Inferior parietal cortex (tissue), 1 donor: ENCODE measurements around the gene PSD2.

Experiments
- DNase-seq: peaks from one replicate; pipeline ENCODE4 v3.0.0-alpha.2; 2016; ENCODE audit errors: extremely low spot score

PSD2 gene

DNA sequence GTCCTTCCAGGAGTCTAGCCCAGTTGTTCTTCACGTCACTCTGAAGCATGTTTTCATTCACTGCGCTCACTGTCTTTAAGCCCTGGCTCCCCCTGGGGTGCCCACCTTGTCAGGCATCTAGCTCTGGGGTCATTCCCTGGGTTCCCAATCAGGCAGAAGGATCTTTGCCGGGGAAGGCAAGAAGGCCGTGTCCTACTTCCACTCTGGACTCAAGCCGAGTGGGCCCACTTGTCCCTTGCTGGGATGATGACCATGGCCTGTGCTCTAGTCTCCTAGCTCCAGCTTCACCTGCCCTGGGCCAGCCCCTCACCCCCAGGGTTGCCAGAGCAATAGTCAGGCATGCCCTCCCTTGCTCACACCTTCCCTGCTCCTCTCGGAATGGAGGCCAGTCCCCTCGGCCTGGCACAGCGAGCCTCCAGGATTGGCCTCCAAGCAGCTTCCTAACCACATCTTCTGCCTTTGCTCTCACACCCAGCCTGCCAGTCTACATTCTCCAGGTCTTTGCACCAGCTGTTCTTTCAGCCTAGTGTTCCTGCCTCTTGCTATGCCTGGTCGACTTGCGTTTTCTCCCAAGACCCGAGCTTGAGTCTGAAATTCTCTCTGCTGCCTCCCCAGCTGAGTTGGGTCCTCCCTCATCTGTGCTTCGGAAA lies 32.2 kb upstream of the PSD2 start:
- DNase-seq, result no peak

DNA sequence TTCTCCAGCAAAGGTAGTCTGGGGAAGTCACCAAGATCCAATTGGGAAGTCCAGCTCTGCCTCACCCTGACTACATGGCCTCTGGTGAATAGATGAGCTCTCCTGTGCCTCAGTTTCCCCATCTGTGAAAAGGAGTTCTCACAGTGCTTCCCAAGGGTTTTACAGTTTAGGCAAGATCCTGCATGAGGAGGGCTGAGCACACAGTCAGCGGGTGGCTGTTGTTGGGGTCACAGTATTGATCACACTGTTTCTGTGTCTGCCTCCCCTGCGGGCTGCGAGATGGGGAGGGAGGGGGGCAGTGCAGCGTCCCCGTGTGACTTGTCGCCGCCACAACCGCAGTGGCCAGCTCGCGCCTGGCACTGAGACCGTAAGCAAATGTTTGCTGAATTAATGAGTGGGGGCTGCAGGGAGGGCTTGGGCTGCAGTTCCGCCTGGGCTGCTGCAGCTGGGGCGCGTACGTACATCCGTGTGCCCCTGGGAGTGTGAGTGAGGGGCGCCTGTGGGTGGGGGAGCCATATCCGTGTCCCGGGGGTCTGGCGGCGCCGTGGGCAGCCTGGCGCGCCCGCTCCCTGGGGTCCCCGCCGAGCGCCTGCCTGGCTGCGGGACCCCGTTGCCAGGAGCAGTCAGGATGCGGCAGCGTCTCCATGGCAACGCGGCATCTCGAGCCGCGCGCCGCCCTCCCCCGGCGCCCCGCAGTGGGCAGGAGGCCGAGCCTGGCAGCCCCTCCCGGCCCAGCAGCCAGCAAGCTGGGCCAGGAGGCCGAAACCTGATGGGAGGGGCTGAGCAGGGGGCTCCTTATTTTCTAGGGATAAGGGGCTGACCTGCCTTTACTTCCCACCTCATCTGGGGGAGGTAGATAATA lies 31.4 kb upstream of the PSD2 start:
- DNase-seq, result peak; percentile 66

DNA sequence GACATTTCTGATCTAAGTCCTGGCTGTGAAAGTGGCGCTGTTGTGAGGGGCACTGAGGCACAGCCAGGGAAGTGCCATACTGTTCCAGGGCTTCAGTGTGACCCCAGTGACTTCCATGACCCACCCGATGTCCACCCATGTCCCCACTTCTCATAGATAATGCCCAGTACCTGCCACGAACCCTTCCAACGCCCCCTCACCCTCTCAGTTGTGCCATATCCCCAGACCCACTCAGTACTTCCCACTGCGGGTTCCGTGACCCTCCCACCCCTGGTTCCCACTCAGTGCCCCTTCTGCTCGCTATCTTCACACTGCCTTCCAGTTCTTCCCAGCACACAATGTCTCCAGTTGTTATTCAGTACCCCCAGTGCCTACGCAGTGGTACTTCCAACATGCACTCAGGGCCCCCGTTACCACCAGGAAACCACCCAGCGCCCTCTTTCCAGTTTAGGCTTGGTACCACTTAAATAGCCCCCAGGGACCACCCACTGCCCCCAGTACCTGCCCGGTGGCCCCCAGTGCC lies 30.7 kb upstream of the PSD2 start:
- DNase-seq, result no peak

DNA sequence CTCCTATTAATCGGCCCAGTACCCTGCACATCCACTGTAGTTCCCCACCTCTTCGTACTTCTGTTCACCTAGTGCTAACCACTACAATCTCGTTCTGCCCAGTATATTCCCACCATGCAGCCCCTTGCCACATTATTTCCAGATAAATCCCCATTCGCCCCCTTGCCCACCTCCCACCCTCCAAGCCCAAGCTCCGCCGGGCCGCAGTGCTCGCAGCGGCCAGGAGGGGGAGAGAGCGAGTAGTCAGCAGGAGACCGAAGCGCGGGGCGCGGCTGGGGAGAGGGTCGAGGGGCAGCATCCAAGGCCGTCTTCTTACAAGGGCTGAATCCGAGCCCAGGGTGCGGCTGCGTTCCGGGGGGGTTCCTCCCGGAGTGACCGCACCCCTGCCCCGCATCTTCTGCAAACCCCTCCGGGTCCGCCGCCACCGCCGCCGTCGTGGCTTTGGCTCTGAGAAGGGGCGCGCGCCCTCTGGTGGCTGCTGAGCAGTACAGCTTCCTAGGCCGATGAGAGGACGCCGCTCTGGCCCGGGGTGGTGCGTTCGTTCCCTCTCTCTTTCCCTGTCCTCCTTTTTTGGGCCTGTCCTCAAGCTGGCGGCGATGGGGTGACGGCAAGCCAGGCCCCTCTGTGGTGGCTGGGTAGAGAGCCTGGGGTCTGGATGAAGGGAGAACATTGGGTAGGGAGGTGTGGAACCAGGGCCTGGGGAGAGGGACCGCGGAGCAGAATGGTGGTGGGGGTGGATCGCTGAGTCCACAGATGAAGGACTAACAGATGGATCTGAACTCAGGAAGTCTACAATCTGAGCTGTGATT lies 30.0 kb upstream of the PSD2 start:
- DNase-seq, result peak; percentile 84

DNA sequence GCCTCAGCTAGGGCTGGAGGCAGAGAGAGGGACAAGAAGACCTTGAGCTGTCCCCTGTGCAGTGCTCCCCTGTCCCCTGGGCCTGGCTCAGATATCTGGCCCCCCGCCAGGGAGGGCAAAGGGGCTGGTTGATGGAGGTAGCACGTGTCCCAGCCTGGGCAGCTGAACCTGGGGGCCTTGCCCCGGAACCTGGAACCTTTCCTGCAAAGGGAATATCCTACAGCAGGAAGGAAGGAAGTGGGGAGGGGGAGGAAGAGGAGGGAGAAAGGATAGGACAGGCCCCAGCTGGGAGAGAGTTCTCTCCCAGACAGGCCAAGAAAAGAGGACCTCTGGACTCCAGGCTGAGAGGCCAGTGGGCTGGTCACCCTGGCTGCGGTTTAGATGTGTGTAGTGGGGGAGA lies 27.6 kb upstream of the PSD2 start:
- no peak for DNase-seq

DNA sequence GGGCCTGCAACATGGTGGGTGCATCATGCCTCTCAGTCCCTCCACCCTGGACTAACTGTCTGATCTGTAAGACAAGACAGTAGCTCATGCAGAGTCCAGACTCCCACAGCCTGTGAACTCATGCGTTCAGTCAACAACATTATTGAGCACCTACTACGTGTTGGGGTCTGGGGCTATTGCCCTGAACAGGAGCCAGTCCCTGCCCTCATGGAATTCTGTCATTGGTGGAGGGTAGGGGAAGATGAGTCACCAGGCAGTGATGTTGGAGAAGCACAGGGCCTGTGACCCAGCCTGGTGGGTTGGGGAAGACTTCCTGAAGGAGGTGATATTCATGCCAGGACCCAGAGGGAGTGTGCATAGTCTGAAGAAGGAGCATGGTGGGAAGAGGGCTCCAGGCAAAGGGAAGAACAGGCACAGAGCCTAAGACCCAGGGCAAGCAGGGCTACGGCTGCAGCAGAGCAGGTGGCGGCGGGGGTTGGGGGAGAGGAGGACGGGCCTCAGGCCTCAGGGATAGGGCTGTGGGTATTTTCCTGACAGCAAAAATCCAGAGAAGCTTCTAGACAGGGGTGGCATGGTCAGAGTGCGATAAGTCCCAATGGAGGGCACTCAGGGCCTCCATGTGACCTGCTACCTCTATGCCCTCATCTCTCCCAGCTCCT lies 26.7 kb upstream of the PSD2 start:
- DNase-seq, result no peak

DNA sequence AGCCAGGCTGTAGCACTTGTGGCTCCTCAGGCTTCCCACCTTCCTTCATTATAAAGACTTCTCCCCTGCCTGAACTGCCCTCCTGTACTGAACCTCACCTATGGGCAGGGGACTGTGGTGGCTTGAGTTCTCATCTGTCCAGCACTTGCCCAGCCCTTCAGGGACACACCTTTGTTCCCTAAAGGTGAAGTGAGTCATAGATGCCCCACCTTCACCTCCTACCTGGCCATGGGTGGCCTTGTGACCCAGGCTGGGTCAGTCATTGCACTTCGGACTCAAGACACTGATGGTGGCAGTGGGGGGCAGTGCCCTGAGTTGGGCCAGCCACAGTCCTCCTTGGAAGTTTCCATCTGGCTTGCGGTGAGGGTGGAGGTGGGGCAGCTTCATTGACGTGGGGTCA lies 26.1 kb upstream of the PSD2 start:
- no peak for DNase-seq

DNA sequence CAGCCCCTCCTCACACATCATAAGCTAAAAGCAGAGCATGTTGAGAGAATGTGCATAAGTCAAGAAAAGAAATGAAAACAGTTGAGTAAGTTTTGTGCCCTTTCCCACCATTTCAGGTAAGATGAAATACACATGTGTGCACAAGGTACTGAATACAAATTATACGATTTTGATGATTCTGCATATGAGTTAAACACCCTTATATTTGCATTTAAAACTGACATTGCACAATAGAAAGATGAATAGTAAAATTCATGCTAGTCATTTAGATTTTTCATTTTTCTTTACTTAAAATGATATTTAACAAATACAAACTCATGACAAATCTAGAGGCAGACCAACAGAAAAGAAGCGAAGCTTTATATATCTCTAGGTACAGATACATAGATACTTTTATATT lies 24.9 kb upstream of the PSD2 start:
- DNase-seq, result no peak

DNA sequence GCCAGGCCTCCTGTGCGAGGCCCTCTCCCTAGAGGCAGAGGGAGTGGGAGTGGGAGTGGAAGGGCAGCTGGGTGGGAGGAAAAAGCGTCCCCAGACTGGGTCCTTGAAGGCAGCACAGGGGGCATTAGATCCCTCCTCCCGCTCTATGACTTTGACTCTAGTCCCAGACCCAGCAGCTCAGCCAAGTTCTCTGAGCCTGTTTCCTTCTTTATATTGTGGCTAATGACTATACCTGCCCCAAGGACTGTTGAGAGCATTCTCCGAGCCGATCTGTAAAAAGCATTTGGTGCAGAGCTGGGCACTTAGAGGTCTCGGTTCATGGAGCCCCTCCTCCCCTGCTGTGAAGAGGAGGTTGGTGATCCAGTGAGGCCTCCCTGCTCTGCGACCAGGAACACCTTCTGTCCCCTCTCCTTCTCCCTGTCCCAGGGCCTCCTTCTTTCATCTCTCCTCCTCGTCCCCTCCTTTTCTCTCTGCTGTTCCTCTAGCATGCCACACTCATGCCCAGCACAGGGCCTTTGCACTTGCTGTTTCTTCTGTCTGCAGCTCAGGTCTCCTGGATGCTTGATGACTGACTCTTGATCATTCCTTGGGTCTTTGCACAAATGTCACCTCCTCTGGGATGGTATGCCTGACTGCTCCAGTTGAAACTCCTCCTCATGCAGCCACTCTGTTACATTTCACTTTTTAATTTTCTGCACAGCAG lies 23.4 kb upstream of the PSD2 start:
- DNase-seq, result no peak

DNA sequence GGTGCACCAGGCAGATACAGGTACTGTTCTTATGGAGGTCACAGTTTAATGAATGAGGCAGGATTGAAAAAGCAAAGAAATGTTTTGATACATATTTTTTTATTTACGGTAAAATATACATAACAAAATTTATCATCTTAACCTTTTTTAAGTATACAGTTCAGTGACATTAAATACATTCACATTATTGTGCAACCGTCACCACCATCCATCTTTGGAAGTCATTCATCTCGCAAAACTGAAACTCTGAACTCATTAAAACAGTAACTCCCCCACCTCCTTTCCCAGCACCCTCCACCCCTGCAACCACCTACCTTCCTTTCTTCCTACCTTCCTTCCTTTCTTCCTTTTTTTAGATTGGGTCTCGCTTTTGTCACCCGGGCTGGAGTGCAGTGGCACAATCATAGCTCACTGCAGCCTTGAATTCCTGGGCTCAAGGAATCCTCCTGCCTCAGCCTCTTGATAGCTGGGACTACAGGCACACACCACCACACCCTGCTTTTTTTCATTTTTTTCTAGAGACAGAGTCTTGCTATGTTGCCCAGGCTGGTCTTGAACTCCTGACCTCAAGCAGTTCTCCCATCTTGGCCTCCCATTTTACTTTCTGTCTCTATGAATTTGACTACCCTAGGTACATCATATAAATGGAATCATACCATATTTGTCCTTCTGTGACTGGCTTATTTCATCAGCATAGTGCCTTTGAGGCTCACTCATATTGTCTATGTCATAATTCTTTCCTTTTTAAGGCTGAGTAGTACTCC lies 22.5 kb upstream of the PSD2 start:
- no peak for DNase-seq

DNA sequence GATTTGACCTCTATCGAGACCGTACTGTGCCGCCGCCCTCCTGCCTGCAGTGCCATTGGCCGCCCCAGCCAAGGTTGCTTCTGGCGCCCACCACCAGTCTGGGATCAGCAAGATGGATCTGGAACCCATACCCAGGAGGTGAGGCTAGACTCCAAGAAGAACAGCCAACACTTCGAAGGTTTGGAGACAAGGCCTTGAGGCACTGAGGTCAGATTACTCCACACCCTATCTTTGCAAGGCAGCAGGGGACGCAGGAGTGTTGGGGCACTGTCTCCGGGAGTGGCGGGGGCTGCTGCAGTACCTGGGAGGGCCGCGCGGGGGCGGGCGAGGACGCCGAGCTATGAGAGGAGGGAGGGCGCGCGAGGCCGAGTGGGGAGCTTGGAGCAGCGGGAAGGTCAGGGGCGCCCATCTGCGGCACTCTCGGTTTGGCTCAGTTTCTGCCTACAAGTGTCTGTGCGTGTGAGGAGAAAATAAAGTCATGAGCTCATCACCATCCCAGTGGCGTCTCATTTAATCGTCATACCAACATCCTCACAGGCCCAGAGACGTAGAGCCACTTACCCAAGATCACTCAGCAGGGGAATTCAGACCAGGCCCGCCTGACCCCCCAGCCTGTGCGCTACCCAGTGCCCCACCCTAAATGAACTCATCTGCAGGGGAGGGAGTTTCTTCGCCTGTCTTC lies 20.5 kb upstream of the PSD2 start:
- DNase-seq, result peak; percentile 74

DNA sequence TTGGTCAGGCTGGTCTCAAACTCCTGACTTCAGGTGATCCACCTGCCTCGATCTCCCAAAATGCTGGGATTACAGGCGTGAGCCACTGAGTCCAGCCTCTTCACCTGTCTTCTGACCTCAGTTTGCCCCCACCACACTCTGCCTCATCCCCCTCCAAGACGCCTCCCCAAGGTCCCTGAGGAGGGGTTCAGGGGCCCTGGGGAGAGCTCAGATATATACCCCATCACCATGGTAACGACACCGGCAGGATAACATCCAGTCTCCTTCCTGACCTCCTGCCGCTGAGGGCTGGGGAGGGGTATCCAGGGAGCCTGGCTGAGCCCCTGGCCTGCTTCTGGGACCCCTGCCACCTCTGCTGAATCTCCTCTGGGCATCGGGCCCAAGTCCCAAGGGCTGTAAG lies 19.7 kb upstream of the PSD2 start:
- DNase-seq, result no peak

DNA sequence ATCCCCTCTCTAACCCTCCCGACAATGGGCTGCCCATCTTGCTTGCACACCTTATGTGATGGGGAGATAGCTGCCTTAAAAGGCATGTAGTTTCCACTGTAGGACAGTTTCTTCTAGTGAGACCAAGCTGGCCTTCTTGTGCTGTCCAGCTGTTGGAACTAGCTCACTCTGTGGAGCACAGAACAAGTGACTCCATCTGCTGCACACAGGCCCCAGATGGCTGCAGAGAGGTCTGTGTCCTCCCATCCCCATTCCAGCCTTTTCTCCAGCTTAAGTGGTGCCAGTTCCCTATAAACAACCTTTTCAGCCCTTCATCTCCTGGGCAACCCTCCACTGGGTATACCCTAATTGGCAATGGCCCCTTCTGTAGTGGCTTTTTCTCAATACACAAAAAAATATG lies 18.7 kb upstream of the PSD2 start:
- DNase-seq, result no peak

DNA sequence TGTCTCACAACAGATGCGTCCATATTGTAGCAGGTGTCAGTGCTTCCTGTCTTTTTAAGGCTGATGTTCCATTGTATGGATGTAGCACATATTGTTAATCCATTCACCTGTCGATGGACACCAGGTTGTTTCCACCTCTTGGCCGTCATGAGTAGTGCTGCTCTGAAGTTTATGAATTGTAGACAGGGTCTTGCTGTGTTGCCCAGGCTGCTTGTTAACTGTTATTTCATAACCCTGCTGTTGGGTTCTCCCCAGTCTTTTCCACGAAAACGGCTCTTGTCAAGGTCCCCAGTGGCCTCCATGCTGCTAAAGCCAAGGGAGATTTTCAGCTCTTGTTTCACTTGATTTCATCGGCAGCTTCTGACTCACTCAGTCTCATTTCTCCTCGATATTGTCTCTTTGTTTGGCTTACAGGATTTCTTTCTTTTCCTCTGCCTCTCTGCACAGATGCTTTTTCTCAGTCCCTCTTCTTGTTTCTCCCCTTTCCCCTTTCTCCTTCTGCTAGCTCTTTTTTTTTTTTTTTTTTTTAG lies 12.1 kb upstream of the PSD2 start:
- no peak for DNase-seq

DNA sequence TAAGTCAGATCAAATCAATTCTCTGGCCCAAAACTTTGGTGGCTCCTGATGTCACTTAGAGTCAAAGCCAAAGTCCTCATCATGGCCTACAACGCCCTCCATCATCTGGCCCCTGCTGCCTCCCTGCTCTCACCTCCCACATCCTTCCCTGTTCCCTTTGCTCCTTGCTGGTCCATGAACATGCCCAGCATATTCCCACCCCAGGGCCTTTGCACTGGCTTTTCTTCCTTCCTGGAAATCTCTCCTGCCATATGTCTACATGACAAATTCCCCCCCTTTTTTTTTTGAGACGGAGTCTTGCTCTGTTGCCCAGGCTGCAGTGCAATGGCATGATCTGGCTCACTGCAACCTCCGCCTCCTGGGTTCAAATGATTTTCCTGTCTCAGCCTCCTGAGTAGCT lies 11.1 kb upstream of the PSD2 start:
- no peak for DNase-seq

DNA sequence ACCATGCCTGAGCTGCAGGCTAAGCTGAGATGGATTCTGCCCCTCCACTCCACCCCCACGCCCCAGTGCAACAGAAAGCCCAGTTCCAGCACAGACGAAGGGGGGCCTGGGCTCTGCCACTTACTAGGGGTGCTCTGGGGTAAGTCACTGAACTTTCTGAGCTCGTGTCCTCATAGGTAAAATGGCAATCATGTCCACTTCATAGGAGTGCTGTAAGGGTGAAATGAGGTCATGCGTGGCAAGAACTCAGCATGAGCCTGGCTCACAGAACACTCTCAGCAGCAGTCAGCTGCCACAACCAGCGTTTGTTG lies 8.4 kb upstream of the PSD2 start:
- no peak for DNase-seq

DNA sequence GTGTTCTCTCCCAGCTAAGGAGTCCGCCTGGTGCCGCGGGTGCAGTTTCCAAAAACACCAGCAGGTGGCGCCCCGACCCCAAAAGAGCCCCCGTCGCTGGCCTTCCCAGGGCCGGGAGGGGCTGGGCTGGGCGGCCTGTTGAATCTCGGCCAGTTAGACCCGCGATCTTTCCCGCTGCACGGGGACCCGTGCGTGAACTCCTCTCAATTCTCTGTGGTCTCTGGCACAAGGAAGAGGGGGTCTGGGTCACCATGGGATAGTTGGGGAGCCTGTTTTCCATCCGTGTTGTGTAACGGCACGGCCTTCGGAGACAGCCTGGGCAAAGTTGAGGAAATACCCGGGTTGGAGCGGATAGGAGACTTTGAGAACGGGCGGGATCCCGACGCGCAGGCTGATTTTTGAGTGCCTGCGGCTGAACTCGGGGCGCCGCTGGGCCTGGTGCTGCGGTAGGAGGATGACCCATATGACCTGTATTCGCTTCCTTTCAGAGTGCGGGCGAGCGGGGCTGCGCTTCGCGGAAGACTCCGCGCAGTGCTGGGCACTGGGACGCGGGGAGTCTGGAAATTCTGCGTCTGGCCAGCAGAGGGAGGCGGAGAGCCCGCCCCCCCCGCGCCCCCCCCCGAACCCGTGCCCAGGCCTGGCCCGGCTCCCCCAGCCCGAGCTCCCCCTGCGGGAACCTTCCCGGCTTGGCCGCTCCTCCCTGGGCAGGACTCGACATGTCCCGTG lies 7.9 kb upstream of the PSD2 start:
- peak; percentile 90 for DNase-seq

DNA sequence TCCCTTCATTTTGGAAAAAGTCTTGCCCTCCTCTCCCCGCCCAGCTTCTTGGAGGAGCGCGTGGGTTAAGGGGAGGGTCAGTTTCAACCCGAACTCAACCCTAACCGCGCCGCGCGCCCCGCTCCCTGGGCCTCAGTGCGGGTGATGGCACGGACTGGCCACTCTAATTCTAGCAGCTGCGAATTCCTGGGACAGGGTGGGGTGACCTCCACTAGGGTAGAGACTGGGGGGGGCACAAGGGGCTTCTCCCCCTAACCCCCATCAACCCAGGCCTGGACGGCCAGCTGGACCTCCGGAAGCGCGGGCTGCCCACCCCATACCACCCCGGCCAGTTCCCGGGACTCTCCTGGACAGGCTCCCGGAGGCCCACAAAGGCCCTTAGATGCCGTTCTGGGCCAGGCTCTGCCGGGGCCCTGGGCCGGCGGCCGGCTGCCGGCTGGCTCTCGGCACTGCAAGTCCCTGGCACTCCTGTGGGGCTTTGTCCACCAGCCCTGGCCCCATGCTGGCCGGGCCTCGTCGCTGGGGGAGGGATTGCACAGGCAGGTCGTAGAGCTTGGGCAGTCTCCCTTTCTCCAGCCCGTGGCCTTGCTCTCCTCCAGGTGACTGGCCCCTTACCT lies 7.2 kb upstream of the PSD2 start:
- peak; percentile 72 for DNase-seq
